HG02981 (cell line): ENCODE measurements around the gene LRRIQ1.

Experiments
- ATAC-seq: cut with Tn5 transposase; IDR thresholded peaks from one replicate; pipeline ENCODE4 v1.9.1; 2021; ENCODE audit warnings: mild to moderate bottlenecking, moderate library complexity; ENCODE audit not compliant: unreplicated experiment

Gene LRRIQ1

GRCh38 chr12:85280165-85280983, 244.2 kb downstream of the LRRIQ1 start, which contains the start of gene ALX1:
TSS of gene ALX1 (plus strand) at chr12:85280220. CDS start at chr12:85280262, 42 bp downstream.
- ATAC-seq, result no peak

- no peak for ATAC-seq
Observed at GRCh38 chr12:85280984-85281630, 245.0 kb downstream of the LRRIQ1 start.

GRCh38 chr12:85281636-85282312, 245.6 kb downstream of the LRRIQ1 start:
- ATAC-seq, result no peak

- ATAC-seq, result no peak
Observed at GRCh38 chr12:85283560-85283959, 247.4 kb downstream of the LRRIQ1 start.
